ENCODE data around the gene MMS19.
A peak's percentile ranks its signal among the peaks of the same experiment; 100 is the strongest.
"Not testable (repeated sequence)": the region's sequence is repeated elsewhere in the genome, so short reads cannot be mapped to it uniquely, and the experiment has no call there.

The MMS19 gene

DNA sequence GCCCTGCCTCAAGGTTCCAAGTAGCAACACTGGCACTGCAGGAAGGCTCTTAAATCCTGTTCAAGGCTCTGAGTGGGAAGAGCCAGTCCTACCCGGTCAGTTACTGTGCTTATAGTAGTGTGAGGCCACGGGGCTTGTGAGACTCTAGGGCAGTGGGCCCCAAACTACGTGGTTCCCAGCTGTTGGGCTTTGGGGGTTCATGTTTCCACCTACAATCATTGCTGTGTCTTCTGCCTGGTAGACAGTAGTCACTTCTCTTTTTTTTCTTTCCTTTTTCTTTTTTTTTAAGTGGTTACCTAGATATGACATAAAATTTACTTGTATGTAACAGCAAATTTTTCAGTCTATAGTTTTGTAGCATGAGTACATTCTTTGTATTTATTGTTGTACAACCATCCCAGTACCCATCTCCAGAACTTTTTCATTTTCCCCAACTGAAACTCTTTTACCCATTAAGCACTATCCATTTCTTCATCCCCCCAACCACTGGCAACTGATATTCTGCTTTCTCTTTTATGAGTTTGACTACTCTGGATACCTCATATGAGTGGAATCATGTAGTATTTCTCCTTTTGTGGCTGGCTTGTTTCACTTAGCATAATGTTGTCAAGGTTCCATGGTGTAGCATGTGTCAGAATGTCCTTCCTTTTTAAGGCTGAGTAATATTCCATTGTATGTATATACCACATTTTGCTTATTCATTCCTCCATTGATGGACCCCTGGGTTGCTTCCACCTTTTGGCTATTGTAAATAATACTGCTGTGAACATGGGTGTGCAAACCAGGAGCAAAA is 8.2 kb upstream of the MMS19 start:
- no peak for DNase-seq (ENCODE audit: low read depth in 2 of 2)

DNA sequence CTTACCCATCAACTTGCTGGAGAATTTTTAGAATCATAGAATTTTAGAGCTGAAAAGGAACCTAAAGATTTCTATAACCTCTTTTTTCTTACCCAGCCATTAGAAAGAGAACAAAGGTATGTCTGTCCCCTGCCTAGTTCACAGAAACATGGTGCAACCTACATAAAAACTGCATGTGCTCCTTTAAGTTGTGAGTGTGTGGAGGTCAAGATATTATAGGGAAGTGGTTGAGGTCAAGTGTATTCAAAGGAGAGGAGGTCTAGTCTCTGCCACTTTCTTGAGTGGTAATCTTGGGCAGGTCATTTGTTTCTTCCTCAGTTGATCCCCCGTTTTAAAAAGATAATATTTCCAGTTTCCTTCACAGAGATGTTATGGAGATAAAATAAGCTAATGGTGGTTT is 6.9 kb upstream of the MMS19 start:
- no peak for DNase-seq (ENCODE audit: low read depth in 2 of 2)

DNA sequence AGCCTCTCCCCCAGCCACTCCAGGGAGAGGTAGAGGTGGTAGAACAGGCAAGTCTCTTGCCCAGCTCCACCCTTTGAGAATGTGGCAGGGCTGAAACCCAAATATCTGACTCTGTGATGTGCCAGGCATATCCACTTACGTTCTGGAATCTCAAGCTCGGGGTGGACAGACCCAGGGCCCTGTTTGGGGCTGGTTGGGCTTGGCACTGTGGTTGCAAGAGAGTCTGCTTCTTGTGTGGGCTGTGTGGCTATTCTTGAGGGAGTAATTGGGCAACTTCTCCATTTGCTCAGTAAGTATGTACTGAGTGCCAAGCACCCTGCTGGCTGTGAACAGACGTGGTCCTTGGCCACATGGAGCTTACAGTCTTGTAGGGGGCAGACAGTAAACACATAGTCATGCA is 5.2 kb upstream of the MMS19 start:
- DNase-seq (ENCODE audit: low read depth in 2 of 2), result no peak

DNA sequence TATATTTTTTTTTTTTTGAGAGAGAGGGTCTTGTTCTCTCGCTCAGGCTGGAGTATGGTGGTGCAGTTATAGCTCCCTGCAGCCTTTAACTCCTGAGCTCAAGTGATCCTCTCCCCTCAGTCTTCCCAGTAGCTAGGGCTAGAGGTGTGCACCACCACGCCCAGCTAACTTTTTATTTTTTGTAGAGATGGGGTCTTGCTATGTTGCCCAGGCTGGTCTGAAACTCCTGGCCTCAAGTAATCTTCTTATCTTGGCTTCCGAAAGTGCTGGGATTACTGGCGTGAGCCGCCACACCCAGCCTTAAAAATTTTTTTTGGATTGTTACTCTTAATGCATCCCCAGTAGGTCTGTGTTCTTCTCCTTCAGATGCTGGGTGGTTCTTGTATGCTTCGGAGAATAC is 4.7 kb upstream of the MMS19 start:
- DNase-seq (ENCODE audit: low read depth in 2 of 2), result no peak

DNA sequence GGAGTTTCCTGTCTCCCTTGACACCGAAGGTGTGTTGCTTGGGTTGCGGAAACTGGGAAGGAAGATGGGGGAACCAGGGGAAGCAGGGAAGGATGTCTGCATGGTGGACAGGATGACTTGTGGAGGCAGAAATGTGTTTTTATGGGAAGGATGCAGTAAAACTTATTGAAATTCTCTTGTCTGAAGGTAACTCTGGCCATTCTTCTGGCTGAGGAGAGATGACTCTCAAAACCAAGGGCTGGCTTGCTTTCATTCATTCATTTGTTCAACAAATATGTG is 2.0 kb upstream of the MMS19 start:
- DNase-seq (ENCODE audit: low read depth in 2 of 2), result no peak

DNA sequence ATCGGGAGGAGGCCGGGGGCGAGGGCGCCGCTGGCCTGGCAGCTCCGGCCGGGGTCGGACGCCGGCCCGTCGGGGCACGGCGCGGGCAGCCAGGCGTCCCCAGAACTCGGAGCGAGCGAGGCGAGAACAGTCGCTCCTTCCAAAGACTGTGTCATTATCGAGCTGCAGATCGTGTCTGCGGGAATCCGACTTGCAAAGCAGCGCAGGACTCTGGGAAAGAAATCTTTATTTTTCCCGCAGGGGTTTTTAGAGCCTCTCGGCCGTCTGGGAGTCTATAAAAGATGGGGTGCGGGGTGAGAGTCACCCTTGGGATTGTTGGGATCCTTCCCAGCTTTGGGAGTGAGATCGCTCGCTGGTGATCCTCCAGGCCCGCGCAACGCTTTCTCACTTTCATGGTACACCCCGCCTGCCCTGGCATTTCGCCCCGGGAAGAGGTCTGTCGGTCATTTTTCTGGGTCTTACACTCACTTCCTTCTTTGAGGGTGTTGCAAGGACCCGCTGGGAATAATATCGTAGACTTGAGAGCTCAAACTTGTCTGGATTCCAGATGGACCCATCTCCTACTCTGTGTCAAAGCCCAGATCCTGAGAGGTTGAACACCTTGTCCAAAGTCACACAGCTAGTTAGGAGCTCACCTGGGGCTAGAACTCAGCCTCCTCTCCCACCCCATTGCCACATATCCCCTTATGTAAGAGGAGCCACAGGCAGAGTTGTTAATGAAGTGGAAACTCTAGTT is 1.5 kb upstream of the MMS19 start:
- DNase-seq (ENCODE audit: low read depth in 2 of 2), result no peak

DNA sequence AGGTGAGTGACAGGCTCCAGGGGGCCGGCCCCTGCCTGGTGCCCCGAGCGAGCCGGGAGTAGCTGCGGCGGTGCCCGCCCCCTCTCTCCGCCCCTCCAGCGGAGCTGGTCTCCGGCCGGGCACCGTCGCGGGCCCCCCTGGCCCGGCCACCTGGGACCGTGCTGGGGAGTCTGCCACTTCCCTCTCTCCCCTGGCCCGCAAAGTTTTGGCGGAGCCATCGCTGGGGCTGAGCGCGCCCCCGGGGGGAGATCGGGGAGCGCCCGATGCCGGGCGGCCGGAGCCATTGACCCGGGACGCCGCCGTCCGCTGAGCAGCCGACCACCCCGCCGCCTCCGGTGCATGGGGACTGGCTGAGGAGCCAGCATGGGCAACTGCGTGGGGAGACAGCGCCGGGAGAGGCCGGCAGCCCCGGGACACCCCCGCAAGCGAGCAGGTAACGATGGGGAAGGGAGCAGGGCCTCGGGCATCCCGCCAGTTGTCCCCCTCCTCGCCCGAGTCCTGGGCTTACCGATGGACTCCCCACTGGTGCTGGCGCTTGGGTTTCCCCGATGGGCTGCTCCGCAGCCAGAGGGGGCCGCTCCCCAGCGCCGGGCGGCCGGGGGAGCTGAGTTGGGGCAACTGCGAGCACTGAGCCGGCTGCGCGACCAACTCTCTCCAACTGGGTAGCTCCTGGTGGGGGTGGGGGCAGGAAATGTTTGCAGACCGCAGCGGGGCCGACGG is 779 bp upstream of the MMS19 start, which contains the start of gene UBTD1:
TSS of gene UBTD1 (plus strand) at position 84 of the 720 bp plus-strand sequence. CDS start at position 364, 280 bp downstream.
- peak in 1 of 2 donors; percentile 10 for DNase-seq (ENCODE audit: low read depth in 2 of 2)

DNA sequence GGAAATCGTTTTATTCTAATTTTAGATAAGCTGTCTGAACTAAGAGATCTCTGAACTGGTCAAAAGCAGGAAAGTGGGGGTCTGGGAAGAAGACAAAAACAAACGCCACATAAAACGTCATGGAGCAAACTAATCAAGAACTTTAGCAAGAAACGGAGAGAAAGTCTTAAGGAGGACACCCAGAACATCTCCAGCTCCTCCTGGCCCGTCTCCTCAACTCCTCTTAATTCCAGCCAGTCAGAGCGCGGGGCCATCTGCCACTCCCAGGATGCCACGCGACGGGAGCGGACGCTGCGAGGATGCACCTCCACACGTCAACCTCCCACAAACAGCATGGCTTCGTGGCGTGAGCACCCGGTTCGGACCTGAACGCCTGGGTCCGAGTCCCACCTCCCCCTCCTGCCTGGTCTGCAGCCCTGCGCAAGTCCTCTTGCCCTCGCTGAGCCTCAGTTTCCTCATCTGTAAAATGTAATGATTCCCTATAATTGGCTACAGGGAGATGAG is 598 bp downstream of the MMS19 start:
- DNase-seq (ENCODE audit: low read depth in 2 of 2), result peak in 1 of 2 donors; percentile 42

DNA sequence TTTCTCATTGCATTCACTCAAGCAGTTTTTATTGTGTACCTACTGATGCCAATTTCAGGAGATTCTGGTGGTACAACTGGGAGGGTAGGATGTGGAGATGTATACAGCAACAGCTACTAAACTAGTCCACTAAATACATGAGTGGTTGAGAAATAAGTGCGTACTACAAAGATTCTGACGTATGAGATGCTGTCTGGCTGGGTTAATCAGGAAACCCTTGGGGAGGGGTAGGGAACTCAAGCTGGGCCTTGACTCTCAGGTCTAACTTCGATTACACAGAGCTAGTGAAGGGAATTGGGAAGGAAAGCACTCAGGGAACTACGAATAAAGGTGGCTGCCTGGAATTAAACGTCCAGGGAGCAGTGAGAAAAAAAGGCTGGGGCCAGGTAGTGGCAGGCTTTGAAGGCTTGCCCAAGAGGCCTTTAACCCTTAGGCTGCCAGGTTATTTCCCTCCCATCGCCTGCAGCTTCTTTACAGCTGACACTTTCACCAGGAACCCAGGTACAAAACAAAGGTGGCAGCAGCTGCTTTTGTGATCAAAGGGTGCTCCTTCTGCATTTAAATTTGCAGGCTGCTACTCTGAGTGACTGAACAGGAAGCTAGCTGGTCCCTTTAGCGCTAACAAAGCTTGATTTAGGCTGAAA is 3.2 kb downstream of the MMS19 start:
- no peak for DNase-seq (ENCODE audit: low read depth in 2 of 2)

DNA sequence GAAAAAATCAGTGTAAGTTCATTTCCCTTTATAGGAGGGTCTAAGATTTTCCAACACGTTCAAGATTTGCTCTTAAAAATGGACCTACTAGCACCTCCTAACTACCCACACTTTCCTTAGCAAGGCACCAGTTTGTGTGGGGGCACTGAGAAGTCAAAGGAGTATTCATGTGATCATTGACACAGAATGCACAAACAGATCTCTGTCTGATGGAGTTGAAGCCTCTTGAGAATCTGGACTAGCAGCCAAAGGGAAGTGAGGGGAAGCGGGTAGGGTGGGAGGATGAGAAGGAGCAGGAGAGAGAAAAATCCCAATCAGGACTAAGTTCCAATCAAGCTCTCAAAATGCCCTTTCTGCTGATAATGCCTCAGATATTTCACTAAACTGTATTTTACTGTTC is 4.1 kb downstream of the MMS19 start:
- DNase-seq (ENCODE audit: low read depth in 2 of 2), result no peak

DNA sequence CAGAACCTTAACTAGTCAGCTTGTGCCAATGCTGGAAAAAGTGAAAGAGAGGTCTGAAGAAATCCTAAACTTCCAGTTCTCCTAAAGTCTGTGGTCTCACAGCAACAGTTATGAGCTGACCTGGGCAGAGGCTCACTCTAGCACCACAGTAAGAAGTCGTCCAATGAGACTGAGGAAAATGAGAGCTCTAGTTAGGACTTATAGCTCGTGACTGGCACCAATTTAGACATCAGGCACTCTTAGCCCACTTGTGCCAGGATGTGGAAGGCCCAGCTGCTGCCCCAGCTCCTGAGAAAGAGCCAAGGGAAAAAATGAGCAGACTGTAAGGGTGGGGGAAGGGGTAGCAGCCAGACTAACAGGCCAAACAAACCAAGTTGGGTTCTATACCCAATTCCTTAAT is 7.6 kb downstream of the MMS19 start:
- DNase-seq (ENCODE audit: low read depth in 2 of 2), result no peak

DNA sequence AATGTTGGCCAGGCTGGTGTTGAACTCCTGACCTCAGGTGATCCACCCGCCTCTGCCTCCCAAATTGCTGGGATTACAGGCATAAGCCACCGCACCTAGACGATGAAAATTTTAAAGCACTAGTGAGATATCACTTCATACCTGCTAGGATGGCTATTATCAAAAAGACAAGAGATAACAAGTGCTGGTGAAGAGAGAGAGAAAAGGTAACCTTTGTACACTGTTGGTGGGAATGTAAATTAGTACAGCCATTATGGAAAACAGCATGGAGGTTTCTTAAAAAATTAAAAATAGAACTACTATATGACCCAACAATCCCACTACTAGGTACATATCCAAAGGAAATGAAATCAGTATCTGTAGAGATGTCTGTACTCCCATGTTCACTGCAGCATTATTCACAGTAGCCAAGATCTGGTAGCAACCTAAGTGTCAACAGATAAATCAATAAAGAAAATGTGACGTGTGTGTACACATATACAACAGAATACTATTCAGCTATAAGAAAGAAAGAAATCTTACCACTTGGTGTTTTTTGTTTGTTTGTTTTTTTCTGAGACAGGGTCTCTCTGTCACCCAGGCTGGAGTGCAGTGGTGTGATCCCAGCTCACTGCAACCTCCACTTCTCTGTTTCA is 12.5 kb downstream of the MMS19 start:
- no peak for DNase-seq (ENCODE audit: low read depth in 2 of 2)

DNA sequence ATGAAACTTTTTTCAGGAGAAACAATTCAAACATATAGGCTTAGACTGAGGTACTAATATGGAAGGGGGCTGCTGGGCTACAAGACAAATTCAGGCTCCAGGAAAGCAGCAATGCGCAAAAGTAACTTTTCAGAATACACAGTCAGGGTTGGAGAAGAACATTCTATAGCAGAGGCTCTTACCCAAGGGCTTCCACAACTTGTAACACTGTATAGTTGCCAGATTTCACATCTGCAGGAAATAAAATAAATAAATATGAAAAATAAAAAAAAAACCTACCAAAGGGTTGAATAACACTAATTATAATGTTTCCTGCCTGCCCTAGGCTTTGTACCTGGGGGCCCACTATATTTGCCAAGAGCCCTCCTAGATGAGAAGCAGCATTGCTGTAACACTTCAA is 14.3 kb downstream of the MMS19 start:
- DNase-seq (ENCODE audit: low read depth in 2 of 2), result no peak

DNA sequence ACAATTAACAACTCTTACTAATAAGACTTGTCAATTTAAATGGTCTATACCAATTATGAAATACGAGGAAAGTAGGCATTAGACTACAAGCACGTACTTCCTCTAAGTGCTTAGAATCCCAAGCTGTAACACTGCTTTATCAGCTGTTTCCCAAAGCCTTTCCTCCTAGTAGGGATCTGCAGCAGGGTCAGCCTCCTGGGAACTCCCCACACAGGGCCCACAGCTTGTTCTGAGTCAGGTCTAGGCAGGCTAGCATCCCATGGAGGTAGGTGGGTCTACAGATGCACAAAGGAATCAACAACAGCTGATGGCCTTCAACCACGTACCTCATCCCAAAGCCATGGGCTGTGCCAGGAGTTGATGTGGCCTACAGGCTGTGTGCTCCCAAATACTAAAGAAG is 14.7 kb downstream of the MMS19 start:
- DNase-seq (ENCODE audit: low read depth in 2 of 2), result no peak

DNA sequence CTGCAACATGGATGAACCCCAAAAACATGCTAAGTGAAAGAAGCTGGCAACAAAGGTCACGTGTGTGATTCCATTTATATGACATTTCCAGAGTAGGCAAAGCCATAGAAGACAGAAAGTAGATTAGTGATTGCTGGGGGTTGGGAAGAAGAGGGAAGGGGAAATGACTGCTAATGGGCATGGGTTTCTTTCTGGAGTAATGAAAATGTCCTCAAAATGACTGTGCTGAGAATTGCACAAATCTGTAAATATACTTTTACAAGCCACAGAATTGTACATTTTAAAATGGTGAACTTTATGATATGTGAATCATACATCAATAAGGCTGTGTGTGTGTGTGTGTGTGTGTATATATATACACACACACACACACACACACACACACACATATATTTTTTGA is 15.8 kb downstream of the MMS19 start:
- no peak for DNase-seq (ENCODE audit: low read depth in 2 of 2)

DNA sequence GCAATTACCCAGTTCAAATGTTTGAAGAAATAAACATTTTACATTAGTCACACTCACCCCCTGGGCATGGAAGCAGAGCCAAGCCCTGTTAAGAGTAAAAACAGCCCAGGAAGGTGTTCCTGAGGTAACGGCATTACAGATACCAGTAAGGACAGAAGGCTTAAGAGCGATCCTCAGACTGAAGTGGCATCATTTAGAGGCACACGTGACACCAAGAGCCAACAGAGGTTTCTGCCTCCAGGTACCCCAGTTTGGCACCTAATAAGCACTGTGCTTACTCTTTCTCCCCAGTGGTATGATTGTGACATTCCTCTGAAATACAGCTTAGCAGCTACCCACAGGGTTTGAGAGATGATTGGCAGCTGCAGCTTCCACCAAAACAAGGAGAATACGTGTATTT is 17.2 kb downstream of the MMS19 start:
- no peak for DNase-seq (ENCODE audit: low read depth in 2 of 2)

DNA sequence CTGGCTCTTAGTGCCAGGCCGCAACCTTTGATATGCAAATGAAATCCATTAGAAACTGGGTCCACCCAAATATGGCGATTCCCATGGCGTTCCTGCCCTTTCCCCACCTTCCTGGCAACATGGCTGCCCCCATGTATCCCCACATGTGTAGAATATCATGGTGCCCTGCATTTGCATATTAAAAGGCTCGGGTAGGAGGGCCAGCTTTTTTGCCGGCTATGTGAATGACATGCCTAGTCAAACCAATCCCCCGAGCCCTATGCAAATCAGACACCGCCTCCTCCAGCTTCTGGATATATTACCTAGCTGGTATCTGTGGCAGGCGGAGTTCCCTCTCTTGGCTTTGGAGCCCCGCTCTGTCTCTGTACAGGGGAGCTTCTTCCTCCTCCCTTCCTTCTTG is 18.3 kb downstream of the MMS19 start:
- no peak for DNase-seq (ENCODE audit: low read depth in 2 of 2)

DNA sequence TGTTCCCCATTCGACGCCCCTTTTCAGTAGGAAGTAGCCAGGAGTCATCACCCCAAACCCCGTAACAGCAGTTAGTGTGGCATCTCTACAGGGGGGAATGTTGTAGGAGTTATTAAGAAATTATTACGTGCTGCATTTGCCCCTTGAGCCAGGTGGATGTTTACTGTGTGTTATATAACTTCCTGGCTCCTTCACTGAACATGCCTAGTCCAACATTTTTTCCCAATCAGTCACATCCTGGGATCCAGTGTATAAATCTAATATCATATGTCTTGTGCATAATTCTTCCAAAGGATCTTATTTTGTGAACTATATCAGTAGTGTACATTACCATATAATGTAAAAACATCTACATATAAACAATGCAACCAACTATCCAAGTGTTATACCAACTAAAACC is 18.8 kb downstream of the MMS19 start:
- not testable (repeated sequence) for DNase-seq (ENCODE audit: low read depth in 2 of 2)

DNA sequence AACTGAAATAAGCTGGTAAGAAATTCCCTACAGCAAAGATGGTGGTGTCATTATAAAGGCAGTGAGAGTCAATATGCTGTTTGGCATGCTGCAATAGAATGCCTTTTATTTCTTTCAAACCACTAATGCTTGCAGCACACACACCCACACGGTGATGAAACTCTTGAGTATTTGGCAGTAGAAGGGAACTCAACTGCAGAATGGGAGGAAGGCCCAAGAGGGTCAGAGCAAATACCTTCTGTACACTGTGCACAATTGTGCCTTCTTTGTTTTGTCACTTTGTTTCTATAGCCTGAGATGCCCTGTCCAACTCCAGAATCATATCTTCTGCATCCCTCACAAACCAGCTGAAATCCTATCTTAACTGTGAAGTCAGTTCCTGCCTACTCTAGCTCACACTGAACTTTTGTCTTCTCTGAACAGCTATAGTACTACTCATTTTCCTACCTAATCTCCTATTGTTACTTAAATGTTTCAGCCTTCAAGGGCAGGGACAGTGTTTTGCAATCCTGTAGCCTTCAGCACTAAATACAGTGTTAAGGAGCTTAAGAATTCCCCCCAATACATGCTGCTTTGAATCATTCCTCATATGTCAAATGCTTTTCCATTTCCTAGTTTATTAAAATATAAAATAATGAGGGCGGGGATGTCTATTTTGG is 22.2 kb downstream of the MMS19 start:
- no peak for DNase-seq (ENCODE audit: low read depth in 2 of 2)

DNA sequence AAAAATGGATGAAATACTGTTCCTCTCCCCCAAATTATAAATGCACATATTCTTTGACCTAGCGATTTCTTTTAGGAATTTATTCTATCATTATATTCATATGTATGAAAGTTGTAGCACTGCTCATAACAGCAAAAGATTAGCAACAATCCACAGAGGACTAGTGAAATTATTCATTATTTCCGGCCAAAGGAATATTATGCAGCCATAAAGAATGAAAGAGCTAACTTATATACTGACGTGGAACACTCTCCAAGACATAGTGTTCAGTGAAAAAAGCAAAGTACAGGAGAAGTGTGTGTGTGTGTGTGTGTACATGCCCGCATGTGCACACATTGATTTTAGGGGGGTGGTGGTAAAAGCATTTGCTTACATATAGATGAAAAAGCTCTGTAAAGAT is 23.3 kb downstream of the MMS19 start:
- no peak for DNase-seq (ENCODE audit: low read depth in 2 of 2)

DNA sequence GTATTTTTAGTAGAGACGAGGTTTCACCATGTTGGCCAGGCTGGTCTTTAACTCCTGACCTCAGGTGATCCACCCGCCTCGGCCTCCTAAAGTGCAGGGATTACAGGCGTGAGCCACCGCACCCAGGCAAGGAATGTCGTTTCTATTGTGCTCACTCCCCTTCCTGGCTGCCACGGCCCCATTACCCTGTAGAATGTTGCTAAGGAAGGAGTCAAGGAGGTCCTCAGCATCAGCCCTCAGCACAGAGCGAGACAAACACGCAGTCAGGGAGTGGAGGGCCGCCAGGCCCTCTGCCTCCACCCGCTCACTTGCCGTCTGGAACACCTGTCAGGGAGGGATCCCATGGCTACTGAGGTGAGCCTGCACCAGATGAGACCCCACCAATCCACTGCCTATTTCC is 29.4 kb downstream of the MMS19 start:
- not testable (repeated sequence) for DNase-seq (ENCODE audit: low read depth in 2 of 2)
